GM12865 (cell line): Measurements from ENCODE around the gene LSM2.
A peak's percentile ranks its signal among the peaks of the same experiment; 100 is the strongest.
"Not testable (repeated sequence)": the region's sequence is repeated elsewhere in the genome, so short reads cannot be mapped to it uniquely, and the experiment has no call there.

Experiments
- DNase-seq: peaks from one replicate; pipeline ENCODE4 v3.0.0; 2010; ENCODE audit warnings: low read depth
- H3K4me3 ChIP-seq: 2 replicates; pipeline ENCODE4 v1.5.1; 2011; ENCODE audit warnings: mild to moderate bottlenecking, low read depth, low read length, control low read depth
- TF ChIP-seq, protein P1 (sequence below): IDR thresholded peaks from 2 replicates; pipeline ENCODE4 v1.5.1; 2011; ENCODE audit warnings: low read length, control low read depth, low read depth, inconsistent platforms; ENCODE audit not compliant: insufficient read depth; ENCODE audit errors: missing control alignments

Gene LSM2

DNA sequence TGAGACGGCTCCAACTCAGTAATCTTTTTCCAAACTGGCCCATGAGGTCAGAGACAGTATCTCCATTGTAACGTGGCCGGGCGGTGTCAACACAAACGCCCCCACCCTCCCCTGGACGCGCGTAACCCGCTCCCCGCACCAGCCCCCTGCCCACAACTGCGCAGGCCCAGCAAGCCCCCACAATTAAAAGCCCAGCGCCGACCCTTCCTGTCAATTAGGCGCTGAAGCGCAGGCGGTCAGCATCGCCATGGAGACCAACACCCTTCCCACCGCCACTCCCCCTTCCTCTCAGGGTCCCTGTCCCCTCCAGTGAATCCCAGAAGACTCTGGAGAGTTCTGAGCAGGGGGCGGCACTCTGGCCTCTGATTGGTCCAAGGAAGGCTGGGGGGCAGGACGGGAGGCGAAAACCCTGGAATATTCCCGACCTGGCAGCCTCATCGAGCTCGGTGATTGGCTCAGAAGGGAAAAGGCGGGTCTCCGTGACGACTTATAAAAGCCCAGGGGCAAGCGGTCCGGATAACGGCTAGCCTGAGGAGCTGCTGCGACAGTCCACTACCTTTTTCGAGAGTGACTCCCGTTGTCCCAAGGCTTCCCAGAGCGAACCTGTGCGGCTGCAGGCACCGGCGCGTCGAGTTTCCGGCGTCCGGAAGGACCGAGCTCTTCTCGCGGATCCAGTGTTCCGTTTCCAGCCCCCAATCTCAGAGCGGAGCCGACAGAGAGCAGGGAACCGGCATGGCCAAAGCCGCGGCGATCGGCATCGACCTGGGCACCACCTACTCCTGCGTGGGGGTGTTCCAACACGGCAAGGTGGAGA, 8.5 kb upstream of the LSM2 start, which contains the start of the genes HSPA1A and HSPA1L:
Gene HSPA1A (plus strand): TSS at position 519 of the 814 bp plus-strand sequence. CDS start 214 bp downstream, at position 733.
Gene HSPA1L (minus strand): TSS at position 259 of the 814 bp plus-strand sequence. CDS start 3,311 bp downstream, outside the sequence.
- H3K4me3 ChIP-seq: peak within 1 kb of the TSS; percentile 90
- DNase-seq: peak; percentile 84
- TF ChIP-seq, protein P1, sequence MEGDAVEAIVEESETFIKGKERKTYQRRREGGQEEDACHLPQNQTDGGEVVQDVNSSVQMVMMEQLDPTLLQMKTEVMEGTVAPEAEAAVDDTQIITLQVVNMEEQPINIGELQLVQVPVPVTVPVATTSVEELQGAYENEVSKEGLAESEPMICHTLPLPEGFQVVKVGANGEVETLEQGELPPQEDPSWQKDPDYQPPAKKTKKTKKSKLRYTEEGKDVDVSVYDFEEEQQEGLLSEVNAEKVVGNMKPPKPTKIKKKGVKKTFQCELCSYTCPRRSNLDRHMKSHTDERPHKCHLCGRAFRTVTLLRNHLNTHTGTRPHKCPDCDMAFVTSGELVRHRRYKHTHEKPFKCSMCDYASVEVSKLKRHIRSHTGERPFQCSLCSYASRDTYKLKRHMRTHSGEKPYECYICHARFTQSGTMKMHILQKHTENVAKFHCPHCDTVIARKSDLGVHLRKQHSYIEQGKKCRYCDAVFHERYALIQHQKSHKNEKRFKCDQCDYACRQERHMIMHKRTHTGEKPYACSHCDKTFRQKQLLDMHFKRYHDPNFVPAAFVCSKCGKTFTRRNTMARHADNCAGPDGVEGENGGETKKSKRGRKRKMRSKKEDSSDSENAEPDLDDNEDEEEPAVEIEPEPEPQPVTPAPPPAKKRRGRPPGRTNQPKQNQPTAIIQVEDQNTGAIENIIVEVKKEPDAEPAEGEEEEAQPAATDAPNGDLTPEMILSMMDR: no peak

DNA sequence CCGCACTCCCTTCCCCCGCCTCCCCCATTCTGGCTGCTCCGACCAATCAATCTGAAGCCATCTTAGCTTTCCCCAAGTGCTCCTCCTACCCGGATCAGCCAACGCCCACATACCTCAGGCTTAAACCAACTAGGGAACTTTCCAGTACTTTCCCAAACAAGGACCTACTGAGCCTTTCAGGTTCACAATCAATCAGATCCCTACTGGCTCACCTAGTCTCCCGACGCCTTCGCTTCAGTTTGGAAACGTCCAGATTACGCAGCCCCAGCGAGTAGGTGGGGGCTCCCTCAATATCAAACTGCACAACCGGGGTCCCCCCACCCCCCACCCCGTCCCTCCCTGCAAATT, 7.9 kb upstream of the LSM2 start:
- peak; percentile 89 for DNase-seq
- TF ChIP-seq, protein P1: no peak
- H3K4me3 ChIP-seq: peak overlapping the region; percentile 90

DNA sequence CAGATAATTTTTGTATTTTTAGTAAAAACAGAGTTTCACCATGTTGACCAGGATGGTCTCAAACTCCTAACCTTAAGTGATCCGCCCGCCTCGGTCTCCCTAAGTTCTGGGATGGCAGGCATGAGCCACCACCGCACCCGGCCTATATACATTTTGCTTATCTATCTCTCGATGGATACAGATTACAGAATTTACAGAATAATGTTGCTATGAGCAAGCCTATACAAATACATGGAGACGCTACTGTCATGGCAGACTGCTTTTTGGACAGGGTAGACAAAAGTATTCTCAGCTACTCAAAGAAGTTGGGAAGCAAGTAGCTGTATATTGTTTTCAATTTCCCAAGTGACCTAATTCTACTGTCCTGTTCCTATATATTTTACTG, 6.7 kb upstream of the LSM2 start:
- H3K4me3 ChIP-seq: peak overlapping the region; percentile 90

DNA sequence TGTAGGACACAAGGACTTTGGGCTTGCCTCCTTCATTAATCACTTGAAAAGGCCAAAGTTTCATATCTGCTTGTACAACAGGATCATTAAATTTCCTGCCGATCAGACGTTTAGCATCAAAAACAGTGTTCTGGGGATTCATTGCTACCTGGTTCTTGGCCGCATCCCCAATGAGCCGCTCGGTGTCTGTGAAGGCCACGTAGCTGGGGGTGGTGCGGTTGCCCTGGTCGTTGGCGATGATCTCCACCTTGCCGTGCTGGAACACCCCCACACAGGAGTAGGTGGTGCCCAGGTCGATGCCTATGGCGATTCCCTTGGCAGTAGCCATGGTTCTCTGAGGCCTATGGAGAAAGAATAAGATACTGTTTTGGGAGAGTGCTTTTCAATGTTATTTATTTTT, 4.9 kb upstream of the LSM2 start:
- TF ChIP-seq, protein P1: no peak
- DNase-seq: no peak
- no peak overlapping the region for H3K4me3 ChIP-seq

More for the DNA sequence above, 6.7 kb upstream of the LSM2 start:
- DNase-seq: no peak
- TF ChIP-seq, protein P1: no peak

DNA sequence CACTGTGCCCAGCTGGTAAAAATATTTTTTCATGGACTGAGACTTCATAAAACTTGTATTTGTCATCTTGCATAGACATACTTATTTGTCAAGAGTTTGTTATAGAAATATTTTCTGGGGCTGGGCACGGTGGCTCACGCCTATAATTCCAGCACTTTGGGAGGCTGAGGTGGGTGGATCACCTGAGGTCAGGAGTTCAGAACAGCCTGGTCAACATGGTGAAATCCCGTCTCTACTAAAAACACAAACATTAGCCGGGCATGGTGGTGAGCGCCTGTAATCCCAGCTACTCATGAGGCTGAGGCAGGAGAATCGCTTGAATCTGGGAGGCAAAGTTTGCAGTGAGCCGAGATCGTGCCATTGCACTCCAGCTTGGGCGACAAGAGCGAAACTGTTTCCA, 1.8 kb upstream of the LSM2 start:
- DNase-seq, H3K4me3 ChIP-seq: not testable (repeated sequence)

DNA sequence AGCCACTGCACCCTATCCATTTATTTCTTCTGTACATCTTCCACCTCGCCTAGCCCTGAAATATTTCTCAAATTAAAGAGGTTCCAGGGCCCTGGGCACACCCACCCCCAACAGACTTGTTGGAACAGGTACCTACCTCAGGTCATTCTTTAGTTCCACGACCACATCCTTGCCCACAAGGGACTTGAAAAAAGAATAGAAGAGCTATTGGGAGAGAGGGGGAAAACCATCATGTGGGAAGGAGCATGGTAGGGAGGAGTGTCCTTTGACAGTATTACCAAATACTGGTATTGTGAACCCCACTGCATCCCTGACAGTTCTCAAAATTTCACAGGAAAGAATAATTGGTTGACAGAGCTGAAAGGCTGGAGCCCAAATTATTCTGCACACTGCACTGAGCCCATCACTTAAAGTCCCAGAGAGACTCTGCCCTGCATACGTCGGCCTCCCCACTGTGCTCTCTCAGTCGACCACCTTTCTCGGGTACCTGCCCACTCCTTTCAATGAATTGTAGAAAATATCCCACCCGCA, 762 bp downstream of the LSM2 start:
- TF ChIP-seq, protein P1: no peak
- peak overlapping the region; percentile 82 for H3K4me3 ChIP-seq
- DNase-seq: no peak

DNA sequence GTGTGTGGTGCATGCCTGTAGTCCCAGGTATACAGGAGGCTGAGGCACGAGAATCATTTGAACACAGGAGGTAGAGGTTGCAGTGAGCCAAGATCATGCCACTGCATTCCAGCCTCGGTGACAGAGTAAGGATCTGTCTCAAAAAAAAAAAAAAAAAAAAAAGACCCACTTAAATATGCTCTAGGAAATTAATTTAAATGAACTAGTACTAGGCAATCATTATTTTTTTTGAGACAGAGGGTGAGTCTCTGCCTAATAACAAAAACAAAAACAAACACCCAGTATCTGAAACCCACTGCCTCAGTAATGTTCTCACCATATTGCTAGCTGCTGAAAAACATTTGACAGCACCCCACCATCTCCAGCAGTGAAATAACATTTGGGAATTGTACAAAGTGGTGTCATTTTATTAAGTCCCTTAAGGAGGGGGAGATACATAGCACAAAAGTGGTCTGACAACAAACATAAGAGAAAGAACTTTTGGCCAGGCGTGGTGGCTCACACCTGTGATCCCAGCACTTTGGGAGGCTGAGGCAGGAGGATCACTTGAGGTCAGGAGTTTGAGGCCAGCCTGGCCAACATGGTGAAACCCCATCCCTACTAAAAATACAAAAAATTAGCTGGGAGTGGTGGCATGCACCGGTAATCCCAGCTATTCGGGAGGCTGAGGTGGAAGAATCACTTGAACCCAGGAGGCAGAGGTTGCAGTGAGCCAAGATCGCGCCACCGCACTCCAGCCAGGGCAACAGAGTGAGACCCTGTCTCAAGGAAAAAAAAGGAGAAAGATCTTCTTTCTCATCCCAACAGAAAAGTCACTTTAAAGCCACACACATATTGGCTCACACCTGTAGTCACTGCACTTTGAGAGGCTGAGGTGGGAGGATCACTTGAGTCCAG, 5.5 kb downstream of the LSM2 start:
- not testable (repeated sequence) for H3K4me3 ChIP-seq, DNase-seq
